ENCODE data around the gene STEAP2. TPM values are rescaled to one million over a fixed set of nuclear protein-coding genes. Genes with fewer than 3 reads are reported as not detected.
"Not testable (repeated sequence)": the region's sequence is repeated elsewhere in the genome, so short reads cannot be mapped to it uniquely, and the experiment has no call there.

STEAP2 gene
- total RNA-seq, 6 experiments from 2014 or later, result 1.5 to 9.8 (median 5.3) TPM

DNA sequence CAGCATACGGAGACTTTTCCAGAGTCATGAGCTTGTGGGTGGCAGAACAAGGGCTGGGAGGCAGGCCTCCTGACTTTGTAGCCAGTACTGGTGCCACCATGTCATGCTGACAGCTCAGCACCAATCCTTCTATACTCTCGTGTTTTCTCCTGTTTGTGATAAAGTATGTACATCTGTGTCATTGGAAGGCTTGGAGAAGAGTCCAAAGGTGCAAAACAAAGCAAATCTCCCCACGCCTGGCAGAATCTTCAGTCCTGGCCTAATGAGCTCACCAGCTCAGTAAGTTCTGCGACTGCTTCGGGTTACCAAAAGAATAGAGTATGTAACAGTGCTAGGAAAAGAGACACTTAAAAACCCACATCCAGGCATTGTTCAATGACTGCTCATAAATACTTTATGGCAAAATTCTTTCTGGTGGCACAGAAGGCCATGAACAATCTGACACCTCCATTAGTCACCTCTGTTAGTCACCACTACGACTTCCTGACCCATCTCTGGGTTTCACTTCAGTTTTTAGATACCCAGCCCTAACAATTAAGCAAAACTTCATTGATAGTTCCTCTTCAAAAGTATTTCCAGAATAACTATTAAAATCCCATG is 32.8 kb upstream of the STEAP2 start:
- Histone ChIP-seq H3K4me3 (no peak overlapping the region), H3K36me3 (no peaks in the 10 kb centered on the region), H3K9me3 (no peaks in the 10 kb centered on the region), H3K27me3 (no peaks in the 10 kb centered on the region), H3K27ac (no peak overlapping the region), H3K4me1 (peaks cover 0 to 32% (median 0%) of the 10 kb centered on the region in 4 donors)
- intact Hi-C loops (cut with DNase I), result no loop called here
- DNase-seq (no peak), ATAC-seq (peak in 3 of 4 donors; percentile 8 to 68 (median 23))
- TF ChIP-seq, protein P1, sequence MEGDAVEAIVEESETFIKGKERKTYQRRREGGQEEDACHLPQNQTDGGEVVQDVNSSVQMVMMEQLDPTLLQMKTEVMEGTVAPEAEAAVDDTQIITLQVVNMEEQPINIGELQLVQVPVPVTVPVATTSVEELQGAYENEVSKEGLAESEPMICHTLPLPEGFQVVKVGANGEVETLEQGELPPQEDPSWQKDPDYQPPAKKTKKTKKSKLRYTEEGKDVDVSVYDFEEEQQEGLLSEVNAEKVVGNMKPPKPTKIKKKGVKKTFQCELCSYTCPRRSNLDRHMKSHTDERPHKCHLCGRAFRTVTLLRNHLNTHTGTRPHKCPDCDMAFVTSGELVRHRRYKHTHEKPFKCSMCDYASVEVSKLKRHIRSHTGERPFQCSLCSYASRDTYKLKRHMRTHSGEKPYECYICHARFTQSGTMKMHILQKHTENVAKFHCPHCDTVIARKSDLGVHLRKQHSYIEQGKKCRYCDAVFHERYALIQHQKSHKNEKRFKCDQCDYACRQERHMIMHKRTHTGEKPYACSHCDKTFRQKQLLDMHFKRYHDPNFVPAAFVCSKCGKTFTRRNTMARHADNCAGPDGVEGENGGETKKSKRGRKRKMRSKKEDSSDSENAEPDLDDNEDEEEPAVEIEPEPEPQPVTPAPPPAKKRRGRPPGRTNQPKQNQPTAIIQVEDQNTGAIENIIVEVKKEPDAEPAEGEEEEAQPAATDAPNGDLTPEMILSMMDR (IDR thresholded peaks at IDR 0.05), result no peak
- no peak for TF ChIP-seq POLR2A (IDR thresholded peaks at IDR 0.05)
- 73% methylated on average over 6 of the region's 6 CpGs for WGBS (ENCODE audit: insufficient coverage, low coverage, low lambda C conversion rate, missing lambda C conversion rate)

DNA sequence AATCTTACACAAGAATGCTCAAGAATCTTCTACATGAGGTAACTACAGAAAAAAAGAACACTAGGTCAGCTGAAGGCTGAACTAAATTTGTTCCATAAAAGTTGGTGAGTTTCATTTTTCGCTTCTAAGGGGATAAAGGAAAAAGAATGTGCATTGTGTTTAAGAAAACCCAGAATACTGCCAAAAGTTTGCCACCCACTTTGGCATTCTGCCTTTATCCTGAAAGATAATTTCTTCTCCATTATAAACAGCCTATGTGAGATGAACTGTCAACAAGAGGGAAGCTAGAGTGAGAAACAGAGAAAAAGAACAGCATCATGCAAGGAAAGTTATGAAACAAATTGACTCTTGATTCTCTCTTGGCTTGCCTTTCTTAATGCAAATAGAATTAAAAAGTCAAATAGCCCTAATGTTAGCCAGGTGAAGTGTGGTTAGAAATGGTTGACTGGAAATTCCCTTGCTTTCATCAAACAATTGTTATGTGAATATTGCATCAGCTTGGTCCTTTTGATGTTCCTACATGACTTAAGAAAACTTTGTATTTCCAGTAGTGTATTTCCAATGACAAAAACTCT is 31.4 kb upstream of the STEAP2 start:
- no peak for TF ChIP-seq POLR2A (IDR thresholded peaks at IDR 0.05)
- TF ChIP-seq, protein P1 (IDR thresholded peaks at IDR 0.05), result no peak
- peaks cover 0 to 28% (median 0%) of the 10 kb centered on the region in 4 donors for H3K4me1 ChIP-seq
- peak overlapping the region in 2 of 3 donors; percentile 8 to 51 for H3K27ac ChIP-seq
- WGBS (ENCODE audit: insufficient coverage, low coverage, low lambda C conversion rate, missing lambda C conversion rate), result 74% methylated on average over 1 of the region's 1 CpG
- peak in 3 of 4 donors; percentile 50 to 73 (median 57) for ATAC-seq
- no peak for DNase-seq
- no peak overlapping the region for H3K4me3 ChIP-seq
- H3K9me3 ChIP-seq, result no peaks in the 10 kb centered on the region
- no peaks in the 10 kb centered on the region for H3K27me3 ChIP-seq
- intact Hi-C loops (cut with DNase I), result no loop called here
- no peaks in the 10 kb centered on the region for H3K36me3 ChIP-seq

DNA sequence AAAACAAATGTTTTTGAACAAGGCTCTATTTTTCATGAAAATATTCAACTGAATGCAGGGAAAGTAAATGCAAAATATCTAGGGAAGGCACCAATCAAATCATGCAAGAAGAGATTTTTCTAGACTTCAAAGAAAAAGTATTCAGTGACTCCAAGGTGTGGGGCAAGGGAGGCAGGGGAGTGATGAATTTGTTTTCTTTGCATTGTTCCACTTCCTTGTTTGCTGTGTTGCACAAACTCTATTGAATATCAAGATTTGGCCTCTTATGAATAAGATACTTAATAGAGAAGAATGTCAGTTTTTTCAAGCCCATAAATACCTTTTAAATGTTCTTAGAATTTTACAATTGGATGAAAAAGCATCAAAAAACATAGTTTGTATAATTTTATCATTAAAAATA is 30.9 kb upstream of the STEAP2 start:
- H3K27ac ChIP-seq, result peak overlapping the region in 1 of 3 donors; percentile 8
- TF ChIP-seq, protein P1 (IDR thresholded peaks at IDR 0.05), result no peak
- no peak for TF ChIP-seq POLR2A (IDR thresholded peaks at IDR 0.05)
- no peaks in the 10 kb centered on the region for H3K9me3 ChIP-seq
- ATAC-seq, result peak in 3 of 4 donors; percentile 37 to 54 (median 39)
- H3K36me3 ChIP-seq, result no peaks in the 10 kb centered on the region
- no peak for DNase-seq
- no peak overlapping the region for H3K4me3 ChIP-seq
- intact Hi-C loops (cut with DNase I), result no loop called here
- peaks cover 0 to 26% (median 0%) of the 10 kb centered on the region in 4 donors for H3K4me1 ChIP-seq
- H3K27me3 ChIP-seq, result no peaks in the 10 kb centered on the region

DNA sequence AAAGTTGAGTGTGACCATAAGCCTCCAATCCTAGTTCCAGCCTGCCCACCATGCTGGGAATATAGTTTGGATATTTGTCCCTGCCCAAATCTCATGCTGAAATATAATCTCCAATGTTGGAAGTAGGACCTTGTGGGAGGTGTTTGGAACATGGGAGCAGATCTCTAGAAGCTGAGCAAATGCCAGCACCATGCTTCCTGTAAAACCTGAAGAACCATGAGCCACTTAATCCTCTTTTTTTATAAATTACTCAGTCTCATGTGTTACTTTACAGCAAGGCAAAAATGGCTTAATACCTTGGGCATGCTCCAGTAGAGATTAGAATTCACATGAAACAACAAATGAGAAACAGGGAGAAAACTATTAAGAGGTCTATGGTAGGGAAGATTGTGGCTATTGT is 30.1 kb upstream of the STEAP2 start:
- no peak for ATAC-seq
- no peak for DNase-seq
- no peaks in the 10 kb centered on the region for H3K9me3 ChIP-seq
- no peak overlapping the region for H3K27ac ChIP-seq
- intact Hi-C loops (cut with DNase I), result no loop called here
- peaks cover 0 to 22% (median 0%) of the 10 kb centered on the region in 4 donors for H3K4me1 ChIP-seq
- no peaks in the 10 kb centered on the region for H3K27me3 ChIP-seq
- no peak overlapping the region for H3K4me3 ChIP-seq
- H3K36me3 ChIP-seq, result no peaks in the 10 kb centered on the region
- no peak for TF ChIP-seq POLR2A (IDR thresholded peaks at IDR 0.05)

DNA sequence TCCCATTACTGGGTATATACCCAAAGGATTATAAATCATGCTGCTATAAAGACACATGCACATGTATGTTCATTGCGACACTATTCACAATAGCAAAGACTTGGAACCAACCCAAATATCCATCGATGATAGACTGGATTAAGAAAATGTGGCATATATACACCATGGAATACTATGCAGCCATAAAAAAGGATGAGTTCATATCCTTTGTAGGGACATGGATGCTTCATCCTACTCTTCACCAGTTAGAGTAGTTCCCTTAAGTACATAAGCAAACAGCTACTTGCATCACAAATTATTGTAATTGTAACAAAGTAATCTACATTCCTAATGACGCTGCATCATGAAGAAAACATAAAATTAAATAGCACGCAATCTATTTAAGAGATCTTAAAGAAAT is 25.2 kb upstream of the STEAP2 start:
- H3K4me3 ChIP-seq; DNase-seq; ATAC-seq; H3K27ac ChIP-seq; H3K36me3 ChIP-seq; intact Hi-C loops (cut with DNase I); H3K4me1 ChIP-seq; H3K27me3 ChIP-seq; H3K9me3 ChIP-seq: not testable (repeated sequence)
- WGBS (ENCODE audit: insufficient coverage, low coverage, low lambda C conversion rate, missing lambda C conversion rate), result 71% methylated on average over 4 of the region's 4 CpGs
